Measurements from ENCODE around the gene ITGA7.
A peak's percentile ranks its signal among the peaks of the same experiment; 100 is the strongest.

Gene ITGA7

DNA sequence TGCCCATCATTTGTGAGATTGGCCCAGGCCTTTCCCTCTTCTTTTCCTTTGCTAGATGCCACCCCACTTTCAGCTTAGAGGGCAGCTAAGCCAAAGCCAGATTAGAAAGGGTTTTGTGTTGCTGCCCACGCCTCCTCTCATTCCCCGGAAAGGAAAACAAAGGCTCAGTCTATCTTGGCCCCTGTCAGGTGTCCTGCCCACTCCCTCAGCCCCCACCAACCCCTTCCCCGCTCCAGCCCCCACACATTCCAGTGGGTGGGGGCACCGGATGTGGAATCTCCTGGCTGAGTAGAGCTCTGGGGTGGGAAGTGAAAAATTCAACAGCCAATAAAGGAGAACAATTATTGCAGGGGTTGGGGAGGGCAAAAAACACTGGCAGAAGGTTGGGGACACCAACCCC, 10.3 kb upstream of the ITGA7 start:
- DNase-seq, result no peak

DNA sequence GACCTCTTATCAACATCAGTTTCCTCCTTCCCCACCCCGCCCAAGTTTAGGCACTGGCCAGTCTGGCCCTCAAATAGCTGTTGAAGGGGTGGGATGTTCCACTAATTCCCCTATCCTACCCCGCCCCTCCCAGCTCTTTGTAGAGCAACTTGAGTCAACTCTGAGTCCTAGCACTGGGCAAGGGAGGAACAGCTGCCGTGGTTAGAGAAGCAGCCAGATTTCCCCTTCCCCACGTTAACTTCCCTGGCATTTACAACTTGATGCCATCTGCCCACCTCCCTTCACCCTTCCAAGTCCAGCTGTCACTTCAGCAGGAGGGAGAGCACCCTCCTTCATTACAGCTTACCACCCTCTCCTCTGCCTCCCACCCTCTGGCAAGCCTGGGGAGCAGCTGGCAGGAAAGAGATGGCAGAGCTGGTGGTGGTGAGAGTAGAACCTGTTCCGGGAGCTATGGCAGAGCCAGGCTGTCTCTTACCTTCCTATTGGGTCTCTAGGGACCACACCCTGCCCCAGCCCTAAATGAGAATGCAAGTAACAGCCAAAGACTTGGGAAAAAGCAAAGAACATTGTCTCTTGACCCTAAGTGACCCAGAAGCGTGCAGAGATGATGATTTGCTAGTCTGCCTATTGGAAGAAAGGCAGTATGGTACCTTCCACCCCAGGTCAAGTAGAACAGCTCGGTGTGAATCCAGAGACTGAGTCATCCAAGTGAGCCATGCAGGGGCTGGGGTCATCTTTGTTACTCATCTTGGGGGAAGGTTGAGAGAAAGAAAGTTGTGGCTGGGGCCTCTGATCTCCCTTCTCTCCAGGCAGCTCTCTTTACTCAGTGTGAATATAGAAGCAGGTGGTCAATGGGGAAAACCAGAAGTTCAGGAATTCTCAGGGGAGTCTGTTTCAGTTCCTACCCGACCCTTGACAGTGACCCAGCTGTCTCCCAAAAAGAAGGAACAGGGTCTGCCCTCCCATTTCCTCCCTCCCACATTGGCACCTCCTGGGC, 9.6 kb upstream of the ITGA7 start:
- DNase-seq, result peak; percentile 59

DNA sequence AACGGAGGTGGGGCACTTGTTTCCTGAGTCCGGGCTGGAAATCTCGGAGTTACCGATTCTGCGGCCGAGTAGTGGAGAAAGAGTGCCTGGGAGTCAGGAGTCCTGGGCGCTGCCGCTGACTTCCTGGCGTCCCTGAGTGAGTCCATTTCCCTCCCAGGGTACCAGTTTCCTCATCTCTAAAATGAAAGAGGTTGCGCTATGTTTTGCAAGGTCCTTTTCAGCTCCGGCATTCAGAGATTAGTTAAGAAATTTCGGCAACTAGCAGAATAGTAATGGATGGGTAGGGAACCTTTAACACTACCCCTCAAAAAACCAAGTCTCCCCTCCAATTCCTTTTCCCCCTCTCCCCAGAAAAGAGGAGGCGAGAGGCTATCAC, 8.9 kb upstream of the ITGA7 start:
- no peak for DNase-seq

DNA sequence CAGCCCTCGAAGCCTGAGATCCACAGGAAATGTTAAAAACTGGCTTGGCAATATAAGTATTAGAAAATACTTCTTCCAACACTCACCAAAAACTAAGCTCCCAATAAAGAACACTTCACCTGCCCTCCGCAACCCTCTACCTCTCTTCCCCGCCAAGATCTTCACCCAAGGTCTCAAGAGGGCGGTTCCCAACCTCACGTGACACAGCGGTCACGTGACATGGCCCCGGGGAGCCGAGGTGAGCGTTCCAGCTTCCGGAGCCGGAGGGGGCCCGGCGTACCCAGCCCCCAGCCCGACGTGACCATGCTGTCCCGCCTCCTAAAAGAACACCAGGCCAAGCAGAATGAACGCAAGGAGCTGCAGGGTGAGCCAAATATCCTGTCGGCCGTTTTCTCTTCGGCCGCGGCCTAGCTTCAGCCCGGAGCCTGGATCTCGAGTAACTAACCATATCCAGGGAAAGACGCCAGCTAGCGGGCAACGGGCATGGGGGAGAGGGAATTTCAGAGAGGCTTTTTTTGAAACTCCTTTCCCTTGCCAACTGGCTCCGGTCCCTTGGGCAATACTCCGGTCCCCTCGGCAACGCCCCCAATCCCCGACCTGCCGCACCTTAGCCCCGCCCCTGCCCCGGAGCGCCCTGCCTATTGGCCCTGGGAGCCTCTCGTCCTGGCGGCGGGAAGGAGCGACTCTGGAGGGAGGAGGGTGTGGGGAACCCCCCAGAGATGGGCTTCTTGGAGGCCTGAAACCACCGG, 8.3 kb upstream of the ITGA7 start, which contains the start of gene BLOC1S1:
Gene BLOC1S1, plus strand, starts transcription at position 214 of the 749 bp plus-strand sequence. Its CDS starts 6 bp downstream, at position 220.
- DNase-seq, result peak; percentile 96

DNA sequence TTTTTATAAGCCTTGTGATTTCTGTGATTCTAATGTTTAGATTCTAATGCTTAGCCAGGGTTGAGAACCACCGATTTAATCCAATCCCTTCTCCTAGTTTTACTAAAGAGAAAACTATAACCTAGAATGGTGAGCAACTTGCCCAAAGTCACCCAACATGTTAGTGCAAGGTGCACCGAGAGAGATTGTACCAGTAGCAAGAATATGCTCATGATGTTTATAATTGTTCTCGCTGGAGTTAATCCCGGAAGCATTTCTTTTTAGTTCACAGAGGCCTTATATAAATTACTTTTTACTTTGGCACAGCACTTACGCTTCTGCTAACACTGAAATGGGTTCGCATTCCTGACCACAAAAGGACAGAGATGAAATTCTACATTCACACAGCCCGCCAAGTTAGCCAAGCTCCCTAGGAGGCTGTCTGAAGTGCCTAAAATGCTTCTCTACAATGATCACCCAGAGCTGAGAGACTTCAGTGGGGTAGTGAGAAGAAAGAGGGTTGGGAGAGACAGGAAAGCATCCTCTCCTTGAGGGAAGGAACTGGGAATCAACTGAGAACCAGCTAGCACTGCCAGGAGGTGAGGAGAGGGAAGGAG, 7.6 kb upstream of the ITGA7 start:
- no peak for DNase-seq

DNA sequence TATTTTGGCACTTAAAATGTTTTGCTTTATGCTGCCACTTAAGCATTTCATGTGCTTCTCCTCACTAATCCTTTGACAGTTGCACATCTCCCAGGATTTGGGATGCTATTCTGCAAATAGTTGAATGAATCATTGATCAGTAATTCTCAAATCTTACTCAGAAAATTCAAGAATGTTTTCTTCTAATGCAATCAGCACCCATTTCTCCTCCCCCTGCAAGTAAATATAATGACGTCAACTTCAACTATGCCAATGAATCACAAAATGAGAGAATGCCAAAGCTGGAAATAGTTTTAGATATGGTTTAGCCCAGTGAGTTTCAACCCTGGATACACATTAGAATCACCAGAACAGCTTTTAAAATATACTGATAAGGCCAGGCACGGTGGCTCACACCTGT, 6.0 kb upstream of the ITGA7 start:
- DNase-seq, result no peak

DNA sequence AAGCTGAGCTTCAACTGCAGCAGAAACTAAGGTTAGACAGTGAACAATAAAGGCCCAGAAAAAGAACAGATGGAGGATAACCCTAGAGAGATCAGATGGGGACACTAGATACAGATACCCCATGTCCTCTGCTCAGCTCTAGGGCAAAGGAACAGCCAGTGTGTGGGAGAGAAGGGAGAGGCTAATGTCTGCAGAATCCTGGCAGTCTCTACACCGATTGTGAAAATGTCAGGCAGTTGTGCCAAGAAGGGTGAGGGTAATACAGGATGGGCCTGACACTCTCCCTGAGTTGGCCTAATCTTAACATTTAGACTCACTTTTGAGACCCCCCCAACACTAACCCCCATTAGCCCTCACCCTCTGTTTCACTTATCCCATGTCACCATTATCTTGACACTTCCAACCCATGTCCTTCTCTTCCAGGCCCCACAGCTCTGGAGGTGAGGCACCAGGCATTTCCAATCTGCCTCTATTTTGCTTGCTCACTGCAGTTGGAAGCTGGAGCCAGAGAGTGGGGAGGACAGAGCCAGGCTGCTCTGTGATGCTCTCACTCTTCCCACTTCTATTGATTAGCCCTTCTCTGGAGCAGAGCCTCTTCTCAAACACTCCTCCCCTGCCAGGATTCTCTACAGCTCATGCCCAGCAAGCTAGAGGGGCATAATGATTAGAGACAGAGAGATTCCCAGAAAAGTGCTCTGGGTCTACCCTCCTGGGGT, 5.2 kb upstream of the ITGA7 start:
- no peak for DNase-seq

DNA sequence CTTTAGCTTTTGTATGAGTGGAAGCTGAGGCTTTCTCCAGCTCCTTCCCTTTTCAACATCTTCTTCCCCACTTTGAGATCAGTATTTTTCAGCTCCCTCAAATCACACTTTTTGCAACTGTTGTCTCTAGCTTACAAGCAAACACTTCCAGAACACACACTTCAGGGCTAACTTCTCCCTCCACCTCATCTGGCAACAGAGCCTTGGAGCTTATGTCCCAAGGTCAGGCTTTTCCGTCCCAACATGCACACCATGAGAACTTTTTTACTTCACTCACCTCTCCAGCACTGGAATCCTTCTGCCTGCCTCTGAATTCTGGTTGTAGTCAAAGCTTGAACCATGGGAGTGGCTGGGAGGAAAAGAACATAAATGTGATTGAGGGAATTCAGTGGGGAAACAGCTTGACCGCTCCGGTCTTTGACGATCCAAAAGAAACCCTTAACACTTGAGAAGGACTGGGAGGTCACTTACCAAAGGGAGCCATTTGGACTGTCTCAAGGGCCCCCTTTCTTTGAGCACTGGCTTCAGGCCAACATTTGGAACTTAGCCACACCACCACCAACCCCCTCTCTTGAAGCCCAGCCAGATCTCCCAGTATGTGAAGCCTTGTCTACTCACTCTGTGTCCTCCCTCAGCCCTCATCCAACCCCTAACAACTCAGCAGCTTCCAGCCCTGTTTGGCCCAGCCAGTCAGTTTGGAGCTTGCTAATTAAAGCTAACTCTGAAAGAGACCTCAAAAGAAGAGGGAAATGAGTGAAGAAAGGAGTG, 4.3 kb upstream of the ITGA7 start:
- peak; percentile 57 for DNase-seq

DNA sequence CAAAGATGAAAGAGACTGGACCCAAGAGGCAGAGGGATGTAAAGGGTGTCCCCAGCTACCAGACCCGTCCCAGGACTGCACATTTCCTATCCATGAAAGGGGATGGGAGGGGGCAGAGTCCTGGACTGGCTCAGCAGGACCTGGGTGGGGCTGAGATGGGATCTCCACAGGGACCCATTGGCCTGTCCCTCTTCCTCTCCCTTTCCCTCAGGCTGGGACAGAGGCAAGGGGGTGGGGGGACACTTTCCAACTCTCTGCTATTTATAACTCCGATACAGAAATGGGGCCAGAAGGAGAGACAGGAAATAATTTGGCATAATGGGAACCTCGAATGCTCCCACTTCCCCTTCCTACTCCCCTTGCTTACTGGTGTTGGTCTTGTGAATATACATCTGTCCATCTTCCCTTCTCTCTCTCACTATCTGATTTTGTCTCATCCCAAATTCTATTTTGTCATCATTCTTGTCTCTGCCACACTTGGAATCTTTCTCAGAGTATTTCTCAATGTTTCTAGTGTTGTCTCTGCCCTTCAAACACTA, 1.1 kb upstream of the ITGA7 start:
- DNase-seq, result no peak

DNA sequence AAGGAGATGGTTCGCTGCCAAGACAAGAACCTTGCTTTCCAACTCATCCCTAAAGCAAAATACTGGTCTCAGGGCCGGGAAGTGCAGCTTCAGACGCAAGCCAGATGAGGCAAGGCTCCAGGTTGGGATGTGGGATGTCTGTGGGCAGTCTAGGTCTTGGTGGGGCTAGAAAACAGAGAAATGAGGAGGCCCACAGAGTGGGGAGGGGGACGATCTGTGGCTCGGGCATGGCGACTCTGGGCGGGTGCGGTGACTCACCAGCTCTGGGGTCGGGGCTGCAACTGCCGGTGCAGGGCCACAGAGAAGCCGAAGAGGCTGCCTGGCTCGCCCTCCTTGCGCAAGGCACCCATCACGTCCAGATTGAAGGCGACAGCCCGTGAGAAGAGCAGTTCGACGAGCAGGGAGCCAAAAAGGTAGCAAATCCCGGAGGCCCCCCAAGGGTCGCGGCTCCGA, 459 bp downstream of the ITGA7 start:
- DNase-seq, result no peak

DNA sequence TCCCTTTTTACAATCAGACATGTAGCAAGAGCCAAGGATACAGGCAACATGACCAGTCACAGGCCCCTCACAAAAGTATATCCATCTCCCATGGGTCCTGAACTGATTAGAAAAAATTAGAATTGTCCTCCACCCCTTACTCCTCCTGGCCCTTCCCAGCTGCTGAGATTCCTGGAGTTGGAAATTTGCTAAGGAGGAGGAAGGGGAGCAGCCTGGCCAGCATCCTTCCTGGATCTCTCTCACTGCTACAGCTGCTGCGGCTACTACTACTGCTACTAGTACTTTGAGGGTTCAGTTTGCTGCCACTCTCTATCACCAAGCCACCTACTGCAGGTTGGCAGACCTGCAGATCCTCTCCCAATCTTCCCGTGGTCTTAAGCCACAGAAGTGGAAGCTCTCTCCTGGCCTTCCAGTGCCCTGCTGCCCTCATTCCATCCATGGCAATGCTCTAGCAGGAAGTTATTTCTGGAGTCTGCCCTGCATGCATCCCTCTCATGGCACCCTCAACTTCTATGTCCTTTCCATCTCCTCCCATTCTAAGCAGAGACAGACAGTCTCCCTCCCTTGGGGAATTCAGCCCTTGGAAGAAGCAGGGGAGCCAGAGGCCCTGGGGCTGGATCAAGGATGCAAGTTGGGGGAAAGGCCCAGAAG, 1.0 kb downstream of the ITGA7 start:
- no peak for DNase-seq

DNA sequence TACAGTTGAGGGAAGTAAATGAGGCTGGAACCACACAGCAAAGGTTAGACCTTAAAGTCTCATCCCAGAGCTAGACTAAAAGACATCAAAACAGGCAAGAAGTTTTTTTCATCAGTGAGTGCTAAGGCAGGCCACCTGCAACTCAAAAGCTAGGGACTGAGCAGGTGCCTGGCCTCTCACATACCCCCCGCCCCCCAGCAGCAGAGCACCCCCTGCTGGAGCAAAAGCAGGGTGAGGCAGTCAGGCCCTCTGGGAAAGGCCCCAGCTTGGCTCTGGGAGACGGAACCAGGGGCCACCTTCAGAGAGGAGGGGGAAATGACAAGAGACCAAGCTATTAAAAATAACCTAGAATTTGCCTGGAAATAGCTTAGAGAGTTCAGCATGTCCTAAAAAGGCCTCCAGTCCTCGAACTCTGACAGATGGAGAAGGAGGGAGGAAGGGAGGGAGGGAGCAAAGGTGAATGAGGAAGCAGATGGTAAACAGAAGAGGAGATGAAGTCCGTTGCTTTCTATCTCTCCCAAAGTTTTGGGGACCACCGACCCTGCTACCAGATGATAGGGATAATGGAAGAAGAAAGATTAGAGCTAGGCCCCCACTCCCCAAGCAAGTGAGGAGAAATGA, 1.8 kb downstream of the ITGA7 start:
- no peak for DNase-seq

DNA sequence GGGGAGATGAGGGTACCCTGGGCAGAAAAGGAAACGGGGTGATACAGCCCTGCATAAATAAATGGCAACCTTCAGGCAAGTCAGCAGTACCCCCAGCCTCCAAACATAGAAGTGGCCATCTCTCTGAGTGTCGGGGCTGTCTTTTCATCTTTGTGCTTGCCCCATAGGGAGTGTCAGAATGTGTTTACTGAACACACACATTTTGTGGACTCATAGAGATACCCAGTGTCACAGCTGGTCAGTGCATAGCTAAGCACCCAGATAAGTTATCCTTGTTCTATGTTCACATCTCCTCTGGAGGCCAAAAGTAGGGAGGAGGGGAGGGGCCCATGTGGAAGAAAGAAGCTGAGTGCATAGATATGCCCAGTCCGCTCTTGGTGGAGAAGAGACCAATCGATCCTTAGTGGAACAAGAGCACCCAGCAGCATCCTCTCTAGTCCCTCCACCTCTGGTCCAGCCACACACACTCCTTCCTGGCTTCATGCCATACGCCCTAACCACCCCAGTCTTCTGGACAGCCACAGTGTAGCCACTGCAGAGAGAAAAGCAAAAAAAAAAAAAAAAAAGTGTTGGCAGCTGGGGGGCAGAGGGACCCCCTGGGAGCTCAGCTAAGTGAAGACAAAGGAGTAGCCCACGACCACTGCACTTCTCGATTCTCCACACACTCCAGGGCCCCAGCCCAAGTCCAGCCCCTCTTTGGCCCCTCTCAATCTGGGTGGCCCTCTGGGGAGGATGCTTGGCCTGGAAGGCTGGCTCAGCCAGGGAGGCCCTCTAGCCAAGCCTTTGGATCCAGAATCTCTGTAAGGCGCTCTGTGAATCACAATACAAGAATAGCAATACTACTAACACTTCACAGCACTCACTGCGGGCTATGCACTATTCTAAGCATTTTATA, 2.6 kb downstream of the ITGA7 start:
- peak; percentile 53 for DNase-seq

DNA sequence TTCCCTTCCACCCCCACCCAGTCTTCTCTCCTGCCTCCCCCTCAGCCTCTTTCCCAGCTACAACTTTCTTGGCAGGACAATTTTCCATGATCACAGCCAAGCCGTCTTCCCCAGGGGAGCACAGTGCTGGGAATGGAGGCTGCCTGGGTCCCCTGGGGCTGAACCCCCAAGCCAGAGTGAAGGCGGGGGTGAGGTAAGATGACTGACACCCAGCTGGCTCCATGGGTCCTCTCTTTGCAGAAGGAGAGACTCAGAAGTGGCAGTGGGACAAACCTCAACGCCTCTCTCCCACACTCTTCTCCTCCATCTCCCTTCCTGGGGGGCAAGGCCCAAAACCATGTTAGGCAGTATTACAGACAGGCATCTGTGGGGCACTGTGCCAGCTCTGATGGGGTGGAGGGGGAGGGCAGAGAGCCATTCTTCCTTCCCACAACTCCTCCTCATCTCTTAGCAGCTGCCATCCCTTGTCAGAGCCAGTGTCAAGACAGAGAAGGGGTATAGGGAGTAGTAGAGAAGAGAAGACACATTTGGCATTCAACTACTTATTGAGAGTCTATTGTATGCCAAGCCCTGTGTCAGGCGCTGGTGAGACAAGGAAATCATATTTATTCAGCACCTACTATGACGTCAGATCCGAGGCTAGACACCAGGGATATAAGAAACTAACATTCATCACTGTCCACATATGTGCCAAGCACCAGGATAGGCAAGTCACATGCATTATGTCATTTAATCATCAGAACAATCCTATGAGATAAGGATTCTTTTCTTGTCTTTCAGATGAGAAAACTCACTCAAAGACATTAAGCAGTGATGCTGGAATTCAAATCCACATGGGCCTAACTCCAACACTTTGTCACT, 3.6 kb downstream of the ITGA7 start:
- DNase-seq, result peak; percentile 80

DNA sequence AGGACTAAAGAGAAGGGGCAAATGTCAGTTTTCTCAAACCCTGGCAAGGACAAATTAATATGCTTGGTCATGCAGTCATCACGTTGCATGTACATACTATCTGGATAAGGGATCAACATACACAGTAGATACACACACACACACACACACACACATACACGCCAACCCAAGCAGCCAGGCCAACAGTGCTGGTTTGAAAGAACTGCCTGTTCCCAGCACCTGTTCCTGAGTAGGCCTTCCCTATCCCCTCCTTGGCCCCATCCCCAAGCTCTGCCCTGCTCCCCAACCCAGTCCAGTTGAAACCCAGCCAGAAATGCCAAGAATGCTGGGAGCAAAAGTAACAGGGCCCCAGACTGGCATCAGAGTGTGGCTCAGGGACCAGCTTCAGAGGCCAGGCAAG, 4.4 kb downstream of the ITGA7 start:
- peak; percentile 69 for DNase-seq

DNA sequence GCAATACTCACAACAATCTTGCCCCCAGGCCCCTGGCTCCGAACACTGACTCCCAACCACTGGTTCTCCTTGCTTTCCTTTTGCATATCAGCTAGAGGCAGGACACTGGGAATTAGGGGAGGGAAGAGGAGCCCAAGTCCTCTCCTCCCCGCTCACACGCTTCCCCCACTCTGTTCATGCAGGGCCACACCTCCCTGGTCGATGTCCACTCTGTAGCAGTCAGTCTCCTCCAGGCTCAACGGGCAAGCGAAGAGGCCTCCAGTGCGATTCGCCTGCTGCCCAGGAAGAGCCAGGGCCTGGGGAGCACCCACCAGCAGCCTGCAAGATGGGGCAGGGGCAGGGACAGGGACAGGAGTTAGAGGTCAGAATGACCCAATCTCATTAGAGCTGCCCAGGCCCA, 4.8 kb downstream of the ITGA7 start:
- no peak for DNase-seq

DNA sequence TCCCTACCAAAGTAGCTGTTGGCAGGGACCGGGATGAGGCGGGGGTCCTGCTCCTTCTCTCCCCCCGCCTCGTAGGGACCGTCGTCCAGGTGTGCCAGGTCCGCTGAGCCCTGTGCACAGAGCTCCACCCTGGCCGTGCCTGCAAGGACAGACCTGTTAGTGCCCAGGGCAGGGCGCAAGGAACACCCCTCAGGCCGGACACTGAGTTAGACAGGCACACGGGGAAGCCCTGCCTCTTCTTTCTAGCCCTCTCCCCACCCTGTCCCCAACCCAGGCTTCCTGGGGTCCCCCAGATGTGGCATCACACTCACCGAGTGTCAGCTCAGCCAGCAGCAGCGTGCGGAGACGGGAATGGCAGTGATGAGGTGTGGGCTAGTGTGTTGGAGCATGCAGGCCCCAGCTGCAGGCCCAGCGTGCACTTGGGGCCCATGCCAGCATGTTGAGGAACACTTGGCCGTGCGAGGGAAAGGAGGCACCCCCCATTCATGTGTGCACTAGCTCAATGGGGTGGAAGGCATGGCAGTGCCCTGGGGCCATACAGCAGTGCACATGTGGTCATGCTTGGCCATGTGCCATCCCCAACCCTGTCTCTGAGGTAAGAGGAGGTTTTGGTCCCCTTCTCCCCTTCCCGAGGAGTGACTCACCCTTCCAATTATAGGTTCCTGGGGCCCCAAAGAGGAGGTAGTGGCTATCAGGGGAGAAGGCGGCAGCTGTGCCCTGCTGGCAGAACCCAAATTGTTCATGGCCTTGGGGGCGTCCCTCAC, 7.3 kb downstream of the ITGA7 start:
- DNase-seq, result no peak
